ENCODE results near the gene ABHD8. TPM values are rescaled to one million over a fixed set of nuclear protein-coding genes. Genes with fewer than 3 reads are reported as not detected.
A peak's percentile ranks its signal among the peaks of the same experiment; 100 is the strongest.

ABHD8 gene
- total and polyA plus RNA-seq, 4 donors: 9.8 to 11.6 (median 10.8) TPM

- WGBS, 2 donors: 92 to 95% methylated on average over 9 of the region's 9 CpGs
- H3K9me3 ChIP-seq (ENCODE audit: control insufficient read depth, low read length): peaks cover 3% of the 10 kb centered on the region
- no peaks in the 10 kb centered on the region for H3K27me3 ChIP-seq (ENCODE audit: control insufficient read depth in 1 of 2, insufficient read depth in 2 of 2, low read length in 1 of 2)
- DNase-seq: no peak
- no peaks in the 10 kb centered on the region for H3K36me3 ChIP-seq (ENCODE audit: control insufficient read depth in 1 of 2, insufficient read depth in 2 of 2, low read length in 1 of 2)
- no peaks in the 10 kb centered on the region for H3K4me1 ChIP-seq (ENCODE audit: control insufficient read depth in 1 of 2, insufficient read depth in 2 of 2, low read length in 2 of 2)
- intact Hi-C loops (cut with DNase I): no loop called here
- no peak overlapping the region for H3K27ac ChIP-seq (ENCODE audit: low read depth in 1 of 2, low read length in 2 of 2)
- no peak overlapping the region for H3K4me3 ChIP-seq (ENCODE audit: low read length in 2 of 2)
- no peak for ATAC-seq (ENCODE audit: low FRiP score)
Observed at GRCh38 chr19:17259118-17259780, 44.0 kb downstream of the ABHD8 start.

DNA sequence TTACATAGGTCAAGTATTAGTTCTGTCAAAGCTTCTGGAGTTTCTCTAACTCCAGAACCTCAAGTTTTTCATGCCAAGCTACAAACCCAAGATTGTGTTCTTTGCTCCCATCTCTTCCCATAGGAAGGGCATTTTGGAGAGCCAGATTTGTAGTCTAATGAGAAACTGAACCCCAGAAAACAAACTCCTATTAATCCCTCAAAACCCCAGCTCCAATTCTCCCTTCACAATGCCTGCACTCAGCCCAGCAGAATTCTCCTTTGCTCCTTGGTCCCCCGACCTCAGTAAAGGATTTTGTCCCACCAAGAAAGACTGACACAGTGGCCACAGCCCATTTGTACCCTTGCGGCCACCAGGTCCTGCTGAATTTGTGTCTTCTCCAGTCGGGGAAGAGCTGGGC, 47.1 kb downstream of the ABHD8 start:
- no peak for DNase-seq
- 78 to 85% methylated on average over 3 of the region's 3 CpGs for WGBS, 2 donors
- Histone ChIP-seq H3K4me1 (ENCODE audit: control insufficient read depth in 1 of 2, insufficient read depth in 2 of 2, low read length in 2 of 2) (no peaks in the 10 kb centered on the region), H3K9me3 (ENCODE audit: control insufficient read depth, low read length) (peaks cover 3% of the 10 kb centered on the region), H3K27me3 (ENCODE audit: control insufficient read depth in 1 of 2, insufficient read depth in 2 of 2, low read length in 1 of 2) (no peaks in the 10 kb centered on the region), H3K27ac (ENCODE audit: low read depth in 1 of 2, low read length in 2 of 2) (no peak overlapping the region), H3K4me3 (ENCODE audit: low read length in 2 of 2) (no peak overlapping the region), H3K36me3 (ENCODE audit: control insufficient read depth in 1 of 2, insufficient read depth in 2 of 2, low read length in 1 of 2) (no peaks in the 10 kb centered on the region)
- intact Hi-C loops (cut with DNase I): no loop called here
- no peak for ATAC-seq (ENCODE audit: low FRiP score)

DNA sequence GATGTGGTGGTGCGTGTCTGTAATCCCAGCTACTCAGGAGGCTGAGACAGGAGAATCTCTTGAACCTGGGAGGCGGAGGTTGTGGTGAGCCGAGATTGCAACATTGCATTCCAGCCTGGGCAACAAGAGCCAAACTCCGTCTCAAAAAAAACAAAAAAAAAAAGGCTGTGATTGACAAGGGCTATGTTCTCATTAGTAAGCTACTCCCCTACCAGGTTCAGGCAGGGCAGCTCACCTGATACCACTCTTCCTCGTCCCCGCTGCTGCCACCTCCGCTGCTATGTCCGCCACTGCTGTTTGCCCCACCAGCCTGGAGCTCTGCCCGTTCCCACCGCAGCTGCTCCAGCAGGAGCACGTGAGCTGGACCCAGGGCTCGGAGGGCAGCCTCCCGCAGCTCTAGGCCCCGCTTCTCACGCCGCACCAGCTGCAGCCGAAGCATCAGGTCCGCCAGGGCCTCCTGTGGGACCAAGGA, 48.0 kb downstream of the ABHD8 start:
- ATAC-seq (ENCODE audit: low FRiP score) (no peak), DNase-seq (no peak)
- H3K27me3 ChIP-seq (ENCODE audit: control insufficient read depth in 1 of 2, insufficient read depth in 2 of 2, low read length in 1 of 2): no peaks in the 10 kb centered on the region
- 59 to 63% methylated on average over 18 of the region's 18 CpGs for WGBS, 2 donors
- intact Hi-C loops (cut with DNase I): no loop called here
- H3K4me3 ChIP-seq (ENCODE audit: low read length in 2 of 2): no peak overlapping the region
- peaks cover 3% of the 10 kb centered on the region for H3K9me3 ChIP-seq (ENCODE audit: control insufficient read depth, low read length)
- no peaks in the 10 kb centered on the region for H3K4me1 ChIP-seq (ENCODE audit: control insufficient read depth in 1 of 2, insufficient read depth in 2 of 2, low read length in 2 of 2)
- no peaks in the 10 kb centered on the region for H3K36me3 ChIP-seq (ENCODE audit: control insufficient read depth in 1 of 2, insufficient read depth in 2 of 2, low read length in 1 of 2)
- no peak overlapping the region for H3K27ac ChIP-seq (ENCODE audit: low read depth in 1 of 2, low read length in 2 of 2)

GRCh38 chr19:17254636-17255035, 48.6 kb downstream of the ABHD8 start:
- H3K27me3 ChIP-seq (ENCODE audit: control insufficient read depth in 1 of 2, insufficient read depth in 2 of 2, low read length in 1 of 2): no peaks in the 10 kb centered on the region
- H3K4me3 ChIP-seq (ENCODE audit: low read length in 2 of 2): no peak overlapping the region
- no peaks in the 10 kb centered on the region for H3K4me1 ChIP-seq (ENCODE audit: control insufficient read depth in 1 of 2, insufficient read depth in 2 of 2, low read length in 2 of 2)
- ATAC-seq (ENCODE audit: low FRiP score) (no peak), DNase-seq (no peak)
- no peaks in the 10 kb centered on the region for H3K36me3 ChIP-seq (ENCODE audit: control insufficient read depth in 1 of 2, insufficient read depth in 2 of 2, low read length in 1 of 2)
- WGBS, 2 donors: 84% methylated on average over 10 of the region's 10 CpGs
- peaks cover 3% of the 10 kb centered on the region for H3K9me3 ChIP-seq (ENCODE audit: control insufficient read depth, low read length)
- H3K27ac ChIP-seq (ENCODE audit: low read depth in 1 of 2, low read length in 2 of 2): no peak overlapping the region
- intact Hi-C loops (cut with DNase I): no loop called here

DNA sequence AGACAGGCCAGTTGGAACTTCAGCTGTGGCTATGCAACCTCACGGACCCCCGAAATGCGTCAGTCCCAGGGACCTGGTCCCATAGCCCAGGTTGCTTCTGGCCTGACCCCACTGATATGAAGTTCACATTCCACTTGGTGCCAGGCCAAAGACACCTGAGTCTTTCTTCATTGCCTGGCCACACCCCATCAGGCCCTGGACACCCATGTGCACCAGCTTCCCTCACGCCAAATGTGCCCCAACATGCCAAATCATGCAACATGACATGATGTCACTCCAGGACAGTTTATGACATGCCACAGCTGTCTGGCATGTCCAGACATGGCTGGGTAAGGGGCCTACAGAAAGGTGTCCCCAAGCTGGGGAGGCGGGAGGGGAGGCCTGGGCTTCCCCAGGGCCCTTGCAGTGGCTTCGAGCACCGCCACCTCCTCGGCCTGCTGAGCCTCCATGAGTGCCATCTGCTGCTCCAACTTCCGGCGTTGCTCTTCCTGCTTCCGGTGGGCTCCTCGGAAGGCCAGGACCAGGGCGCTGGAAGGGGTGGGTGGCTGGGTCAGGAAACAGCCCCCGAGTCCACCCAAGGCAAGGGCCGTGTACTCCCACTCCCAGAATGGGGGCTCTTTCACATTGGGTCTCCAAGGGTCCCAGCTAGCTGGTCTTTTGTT, 53.2 kb downstream of the ABHD8 start:
- DNase-seq: no peak
- ATAC-seq (ENCODE audit: low FRiP score): no peak
- H3K27me3 ChIP-seq (ENCODE audit: control insufficient read depth in 1 of 2, insufficient read depth in 2 of 2, low read length in 1 of 2): no peaks in the 10 kb centered on the region
- H3K27ac ChIP-seq (ENCODE audit: low read depth in 1 of 2, low read length in 2 of 2): no peak overlapping the region
- 88 to 91% methylated on average over 15 of the region's 15 CpGs for WGBS, 2 donors
- H3K9me3 ChIP-seq (ENCODE audit: control insufficient read depth, low read length): no peaks in the 10 kb centered on the region
- H3K36me3 ChIP-seq (ENCODE audit: control insufficient read depth in 1 of 2, insufficient read depth in 2 of 2, low read length in 1 of 2): no peaks in the 10 kb centered on the region
- intact Hi-C loops (cut with DNase I): no loop called here
- no peaks in the 10 kb centered on the region for H3K4me1 ChIP-seq (ENCODE audit: control insufficient read depth in 1 of 2, insufficient read depth in 2 of 2, low read length in 2 of 2)
- H3K4me3 ChIP-seq (ENCODE audit: low read length in 2 of 2): no peak overlapping the region

GRCh38 chr19:17248011-17248776, 55.0 kb downstream of the ABHD8 start:
- Histone ChIP-seq H3K27ac (ENCODE audit: low read depth in 1 of 2, low read length in 2 of 2) (no peak overlapping the region), H3K27me3 (ENCODE audit: control insufficient read depth in 1 of 2, insufficient read depth in 2 of 2, low read length in 1 of 2) (no peaks in the 10 kb centered on the region), H3K9me3 (ENCODE audit: control insufficient read depth, low read length) (no peaks in the 10 kb centered on the region), H3K4me1 (ENCODE audit: control insufficient read depth in 1 of 2, insufficient read depth in 2 of 2, low read length in 2 of 2) (no peaks in the 10 kb centered on the region), H3K36me3 (ENCODE audit: control insufficient read depth in 1 of 2, insufficient read depth in 2 of 2, low read length in 1 of 2) (no peaks in the 10 kb centered on the region), H3K4me3 (ENCODE audit: low read length in 2 of 2) (no peak overlapping the region)
- intact Hi-C loops (cut with DNase I): no loop called here
- no peak for DNase-seq
- no peak for ATAC-seq (ENCODE audit: low FRiP score)
- WGBS, 2 donors: 79% methylated on average over 20 to 21 of the region's 21 CpGs

DNA sequence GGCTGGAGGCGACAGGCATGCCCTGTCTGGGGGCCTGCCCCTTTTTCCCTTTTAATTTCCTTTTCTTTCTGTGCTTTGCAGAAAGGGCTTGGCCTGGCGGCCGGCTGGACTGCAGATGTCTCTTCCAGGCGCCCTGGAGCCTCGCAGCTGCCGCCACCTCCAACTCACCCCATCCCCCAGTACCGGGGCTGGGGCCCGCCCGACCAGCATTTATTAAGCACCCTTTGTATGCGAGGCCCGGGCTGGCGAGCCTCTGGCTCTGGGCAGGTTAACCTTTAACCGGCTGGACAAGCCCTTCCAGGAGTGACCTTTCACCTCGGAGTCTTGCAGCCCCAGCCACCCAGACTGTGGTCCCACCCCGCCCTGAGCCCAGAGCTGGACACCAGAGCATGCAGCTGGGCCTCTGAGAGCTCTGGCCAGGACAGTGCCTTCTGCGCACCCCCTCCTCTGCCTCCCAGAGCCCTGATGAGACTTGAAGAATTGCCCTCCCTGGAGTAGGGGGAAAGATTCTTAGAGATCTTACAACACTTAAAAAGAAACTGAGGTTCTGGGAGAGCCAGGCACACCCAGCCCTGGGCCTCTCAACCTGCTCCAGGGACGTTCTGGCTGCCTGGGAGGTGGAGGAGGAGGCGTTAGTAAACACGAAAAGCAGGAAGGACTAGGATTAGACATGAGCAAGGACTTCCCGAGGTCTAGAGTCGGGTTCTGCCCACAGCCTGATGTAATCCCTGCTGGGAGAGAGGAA, 56.4 kb downstream of the ABHD8 start:
- intact Hi-C loops (cut with DNase I): no loop called here
- Histone ChIP-seq H3K36me3 (ENCODE audit: control insufficient read depth in 1 of 2, insufficient read depth in 2 of 2, low read length in 1 of 2) (no peaks in the 10 kb centered on the region), H3K27ac (ENCODE audit: low read depth in 1 of 2, low read length in 2 of 2) (no peak overlapping the region), H3K27me3 (ENCODE audit: control insufficient read depth in 1 of 2, insufficient read depth in 2 of 2, low read length in 1 of 2) (no peaks in the 10 kb centered on the region), H3K9me3 (ENCODE audit: control insufficient read depth, low read length) (no peaks in the 10 kb centered on the region), H3K4me1 (ENCODE audit: control insufficient read depth in 1 of 2, insufficient read depth in 2 of 2, low read length in 2 of 2) (no peaks in the 10 kb centered on the region), H3K4me3 (ENCODE audit: low read length in 2 of 2) (no peak overlapping the region)
- peak; percentile 26 for ATAC-seq (ENCODE audit: low FRiP score)
- 23 to 28% methylated on average over 19 to 21 of the region's 21 CpGs for WGBS, 2 donors
- DNase-seq: no peak

GRCh38 chr19:17245535-17245984, 57.7 kb downstream of the ABHD8 start, which contains the start of gene NR2F6:
Gene NR2F6, minus strand, starts transcription at chr19:17245919. Its CDS starts 699 bp downstream, at chr19:17245220.
- no peaks in the 10 kb centered on the region for H3K4me1 ChIP-seq (ENCODE audit: control insufficient read depth in 1 of 2, insufficient read depth in 2 of 2, low read length in 2 of 2)
- intact Hi-C loops (cut with DNase I): no loop called here
- H3K4me3 ChIP-seq (ENCODE audit: low read length in 2 of 2): peak within 1 kb of the TSS; percentile 76 to 86
- 1% methylated on average over 14 to 72 of the region's 72 CpGs for WGBS, 2 donors
- H3K9me3 ChIP-seq (ENCODE audit: control insufficient read depth, low read length): no peaks in the 10 kb centered on the region
- H3K27me3 ChIP-seq (ENCODE audit: control insufficient read depth in 1 of 2, insufficient read depth in 2 of 2, low read length in 1 of 2): no peaks in the 10 kb centered on the region
- H3K27ac ChIP-seq (ENCODE audit: low read depth in 1 of 2, low read length in 2 of 2): peak within 1 kb of the TSS in 1 of 2 donors; percentile 11
- DNase-seq (no peak), ATAC-seq (ENCODE audit: low FRiP score) (no peak)
- no peaks in the 10 kb centered on the region for H3K36me3 ChIP-seq (ENCODE audit: control insufficient read depth in 1 of 2, insufficient read depth in 2 of 2, low read length in 1 of 2)

Data from aorta (tissue), 5 donors.